Measurements from ENCODE around the gene FLT3. TPM values are rescaled to one million over a fixed set of nuclear protein-coding genes. Genes with fewer than 3 reads are reported as not detected.

The FLT3 gene
- polyA plus RNA-seq, 1 of the 3 experiments (the other 2 are of a cell fraction) = not detected

DNA sequence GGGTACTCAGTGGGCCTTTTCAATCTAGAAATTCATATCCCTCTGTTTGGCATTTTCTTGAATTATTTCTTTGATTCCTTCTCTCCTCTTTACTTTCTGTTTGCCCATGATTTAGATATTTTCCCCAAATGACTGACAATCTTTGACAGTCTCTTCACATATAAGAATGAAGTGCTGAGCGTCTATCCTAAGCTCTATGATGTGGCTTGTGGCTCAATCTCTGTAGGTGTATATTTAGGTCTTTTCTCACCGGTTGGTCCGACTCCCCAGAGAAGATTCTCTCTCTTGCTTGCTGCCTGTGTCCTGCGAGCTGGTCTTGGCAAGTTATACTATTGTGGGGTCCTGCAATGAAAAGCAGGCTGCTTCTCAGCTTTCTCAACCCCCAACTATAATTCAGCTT is 29.0 kb downstream of the FLT3 start (continued):
- TF ChIP-seq, protein P1, sequence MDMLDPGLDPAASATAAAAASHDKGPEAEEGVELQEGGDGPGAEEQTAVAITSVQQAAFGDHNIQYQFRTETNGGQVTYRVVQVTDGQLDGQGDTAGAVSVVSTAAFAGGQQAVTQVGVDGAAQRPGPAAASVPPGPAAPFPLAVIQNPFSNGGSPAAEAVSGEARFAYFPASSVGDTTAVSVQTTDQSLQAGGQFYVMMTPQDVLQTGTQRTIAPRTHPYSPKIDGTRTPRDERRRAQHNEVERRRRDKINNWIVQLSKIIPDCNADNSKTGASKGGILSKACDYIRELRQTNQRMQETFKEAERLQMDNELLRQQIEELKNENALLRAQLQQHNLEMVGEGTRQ (IDR thresholded peaks at IDR 0.05; ENCODE audit: borderline replicate concordance, low read depth, low read length) = no peak
- TF ChIP-seq EZH2phosphoT487 (IDR thresholded peaks at IDR 0.05; ENCODE audit: borderline replicate concordance, low read depth) = no peak
- TF ChIP-seq SMC3 (IDR thresholded peaks at IDR 0.05; ENCODE audit: low read depth, low read length) = no peak

DNA sequence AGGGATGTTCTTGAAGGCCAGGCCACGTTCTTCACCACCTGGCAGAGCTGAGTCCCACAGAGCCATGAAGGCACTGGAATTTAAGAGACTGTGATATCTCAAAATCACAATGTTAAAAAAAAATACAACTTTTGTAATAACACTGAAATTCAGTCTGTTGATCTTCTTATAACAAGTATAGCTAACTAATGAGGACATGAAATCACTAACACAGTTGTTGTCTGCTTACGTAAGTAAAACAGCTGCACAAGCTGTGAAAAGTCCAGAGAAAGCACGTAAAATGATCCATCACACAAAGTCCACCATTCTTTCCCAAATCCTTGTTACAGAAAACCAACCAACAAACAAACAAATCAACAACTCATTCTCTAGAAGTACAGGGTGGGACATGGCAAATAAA is 32.9 kb downstream of the FLT3 start:
- Histone ChIP-seq H3K9me2 (no peaks in the 10 kb centered on the region), H3K9ac (no peak overlapping the region), H3K4me3 (ENCODE audit: low read depth in 2 of 2, low read length in 1 of 2) (no peak overlapping the region), H3F3A (replicated peaks; ENCODE audit: insufficient read depth) (no peaks in the 10 kb centered on the region), H3K4me1 (ENCODE audit: control insufficient read depth in 1 of 2, insufficient read depth in 2 of 2, low read depth in 1 of 2, low read length in 1 of 2) (no peaks in the 10 kb centered on the region), H3K9me3 (no peaks in the 10 kb centered on the region), H3K4me2 (no peak overlapping the region), H3K36me3 (replicated peaks in 1 of 2; ENCODE audit: control insufficient read depth in 1 of 2, insufficient read depth in 2 of 2, low read length in 1 of 2) (no peaks in the 10 kb centered on the region), H3K27me3 (ENCODE audit: insufficient read depth) (peaks cover 16% of the 10 kb centered on the region; the same call in 1 of the 2 replicates), H3K79me2 (ENCODE audit: insufficient read depth) (no peaks in the 10 kb centered on the region), H2AFZ (ENCODE audit: low read depth) (no peak overlapping the region), H3K27ac (ENCODE audit: low read depth in 2 of 2, low read length in 1 of 2) (no peak overlapping the region), H4K20me1 (ENCODE audit: insufficient read depth) (no peaks in the 10 kb centered on the region)
- TF ChIP-seq, protein P2, sequence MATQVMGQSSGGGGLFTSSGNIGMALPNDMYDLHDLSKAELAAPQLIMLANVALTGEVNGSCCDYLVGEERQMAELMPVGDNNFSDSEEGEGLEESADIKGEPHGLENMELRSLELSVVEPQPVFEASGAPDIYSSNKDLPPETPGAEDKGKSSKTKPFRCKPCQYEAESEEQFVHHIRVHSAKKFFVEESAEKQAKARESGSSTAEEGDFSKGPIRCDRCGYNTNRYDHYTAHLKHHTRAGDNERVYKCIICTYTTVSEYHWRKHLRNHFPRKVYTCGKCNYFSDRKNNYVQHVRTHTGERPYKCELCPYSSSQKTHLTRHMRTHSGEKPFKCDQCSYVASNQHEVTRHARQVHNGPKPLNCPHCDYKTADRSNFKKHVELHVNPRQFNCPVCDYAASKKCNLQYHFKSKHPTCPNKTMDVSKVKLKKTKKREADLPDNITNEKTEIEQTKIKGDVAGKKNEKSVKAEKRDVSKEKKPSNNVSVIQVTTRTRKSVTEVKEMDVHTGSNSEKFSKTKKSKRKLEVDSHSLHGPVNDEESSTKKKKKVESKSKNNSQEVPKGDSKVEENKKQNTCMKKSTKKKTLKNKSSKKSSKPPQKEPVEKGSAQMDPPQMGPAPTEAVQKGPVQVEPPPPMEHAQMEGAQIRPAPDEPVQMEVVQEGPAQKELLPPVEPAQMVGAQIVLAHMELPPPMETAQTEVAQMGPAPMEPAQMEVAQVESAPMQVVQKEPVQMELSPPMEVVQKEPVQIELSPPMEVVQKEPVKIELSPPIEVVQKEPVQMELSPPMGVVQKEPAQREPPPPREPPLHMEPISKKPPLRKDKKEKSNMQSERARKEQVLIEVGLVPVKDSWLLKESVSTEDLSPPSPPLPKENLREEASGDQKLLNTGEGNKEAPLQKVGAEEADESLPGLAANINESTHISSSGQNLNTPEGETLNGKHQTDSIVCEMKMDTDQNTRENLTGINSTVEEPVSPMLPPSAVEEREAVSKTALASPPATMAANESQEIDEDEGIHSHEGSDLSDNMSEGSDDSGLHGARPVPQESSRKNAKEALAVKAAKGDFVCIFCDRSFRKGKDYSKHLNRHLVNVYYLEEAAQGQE (IDR thresholded peaks at IDR 0.05; ENCODE audit: low read depth, low read length) = no peak
- TF ChIP-seq, protein P3, sequence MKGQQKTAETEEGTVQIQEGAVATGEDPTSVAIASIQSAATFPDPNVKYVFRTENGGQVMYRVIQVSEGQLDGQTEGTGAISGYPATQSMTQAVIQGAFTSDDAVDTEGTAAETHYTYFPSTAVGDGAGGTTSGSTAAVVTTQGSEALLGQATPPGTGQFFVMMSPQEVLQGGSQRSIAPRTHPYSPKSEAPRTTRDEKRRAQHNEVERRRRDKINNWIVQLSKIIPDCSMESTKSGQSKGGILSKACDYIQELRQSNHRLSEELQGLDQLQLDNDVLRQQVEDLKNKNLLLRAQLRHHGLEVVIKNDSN (IDR thresholded peaks at IDR 0.05; ENCODE audit: borderline replicate concordance, low read depth) = no peak
- TF ChIP-seq, protein P4, sequence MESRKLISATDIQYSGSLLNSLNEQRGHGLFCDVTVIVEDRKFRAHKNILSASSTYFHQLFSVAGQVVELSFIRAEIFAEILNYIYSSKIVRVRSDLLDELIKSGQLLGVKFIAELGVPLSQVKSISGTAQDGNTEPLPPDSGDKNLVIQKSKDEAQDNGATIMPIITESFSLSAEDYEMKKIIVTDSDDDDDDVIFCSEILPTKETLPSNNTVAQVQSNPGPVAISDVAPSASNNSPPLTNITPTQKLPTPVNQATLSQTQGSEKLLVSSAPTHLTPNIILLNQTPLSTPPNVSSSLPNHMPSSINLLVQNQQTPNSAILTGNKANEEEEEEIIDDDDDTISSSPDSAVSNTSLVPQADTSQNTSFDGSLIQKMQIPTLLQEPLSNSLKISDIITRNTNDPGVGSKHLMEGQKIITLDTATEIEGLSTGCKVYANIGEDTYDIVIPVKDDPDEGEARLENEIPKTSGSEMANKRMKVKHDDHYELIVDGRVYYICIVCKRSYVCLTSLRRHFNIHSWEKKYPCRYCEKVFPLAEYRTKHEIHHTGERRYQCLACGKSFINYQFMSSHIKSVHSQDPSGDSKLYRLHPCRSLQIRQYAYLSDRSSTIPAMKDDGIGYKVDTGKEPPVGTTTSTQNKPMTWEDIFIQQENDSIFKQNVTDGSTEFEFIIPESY (IDR thresholded peaks at IDR 0.05; ENCODE audit: borderline replicate concordance, low read depth) = no peak
- TF ChIP-seq SIN3A (IDR thresholded peaks at IDR 0.05; ENCODE audit: borderline replicate concordance, low read depth, low read length) (no peak), RAD21 (IDR thresholded peaks at IDR 0.05; ENCODE audit: low read length) (no peak), MXI1 (IDR thresholded peaks at IDR 0.05; ENCODE audit: low read depth, low read length) (no peak), SMC3 (IDR thresholded peaks at IDR 0.05; ENCODE audit: low read depth, low read length) (no peak), GATA2 (CRISPR knock-in tag; IDR thresholded peaks at IDR 0.05) (no peak), FOSL2 (IDR thresholded peaks at IDR 0.05; ENCODE audit: borderline replicate concordance, low read depth) (no peak), RCOR1 (IDR thresholded peaks at IDR 0.05; ENCODE audit: low read length) (no peak)
- TF ChIP-seq, protein P1 (IDR thresholded peaks at IDR 0.05; ENCODE audit: borderline replicate concordance, low read depth, low read length) = no peak
- ChIA-PET CTCF (no interaction called here), POLR2A (no interaction called here)
- no peak for DNase-seq
- 32% methylated on average over 3 of the region's 3 CpGs for WGBS (ENCODE audit: low lambda C conversion rate)
